HFF-Myc (cell line): ENCODE results near the gene RNF31.
"Not testable (repeated sequence)": the region's sequence is repeated elsewhere in the genome, so short reads cannot be mapped to it uniquely, and the experiment has no call there.

Experiments used
- DNase-seq: peaks from one replicate; pipeline ENCODE4 v3.0.0-alpha.2; 2011; ENCODE audit warnings: low read depth; ENCODE audit errors: extremely low read depth
- H3K4me3 ChIP-seq: replicated peaks from 2 replicates; pipeline ENCODE4 v1.5.1; 2011; ENCODE audit warnings: low read depth, mild to moderate bottlenecking, control low read depth, low read length
- TF ChIP-seq, protein P1 (sequence below): IDR thresholded peaks from 2 replicates; pipeline ENCODE4 v1.5.1; 2012; ENCODE audit warnings: mild to moderate bottlenecking, low read depth, low read length, control low read depth; ENCODE audit errors: missing control alignments

The RNF31 gene

DNA sequence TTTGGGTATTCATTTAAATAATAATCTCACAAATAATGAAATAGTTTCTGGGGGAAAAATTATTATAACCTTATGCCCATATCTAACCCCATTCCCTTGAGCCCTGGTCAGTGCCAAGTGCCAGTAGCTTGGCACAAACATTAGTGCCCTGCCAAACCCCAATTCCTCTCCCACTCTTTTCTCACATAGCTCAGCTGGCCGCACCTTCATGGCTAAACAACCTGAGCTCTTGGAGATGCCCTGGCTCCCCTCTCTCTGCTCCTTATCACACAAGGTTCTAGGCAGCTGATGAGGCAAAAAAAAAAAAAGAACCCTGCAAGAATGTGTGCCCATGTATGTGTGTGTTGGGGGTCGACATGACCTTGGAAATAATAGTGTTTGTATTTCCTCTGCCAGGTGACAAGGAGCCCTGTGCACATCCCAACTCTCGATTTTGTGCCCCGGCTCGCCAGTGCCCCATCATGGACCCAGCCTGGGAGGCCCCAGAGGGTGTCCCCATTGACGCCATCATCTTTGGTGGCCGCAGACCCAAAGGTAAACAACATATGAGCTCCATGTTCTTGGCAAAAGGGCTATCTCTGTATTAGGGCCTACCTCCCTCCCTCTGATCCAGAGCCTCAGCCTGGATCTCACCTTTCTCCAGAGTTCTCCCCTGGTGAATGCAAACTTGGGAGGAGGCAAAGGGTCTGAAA, 44.8 kb upstream of the RNF31 start:
- TF ChIP-seq, protein P1, sequence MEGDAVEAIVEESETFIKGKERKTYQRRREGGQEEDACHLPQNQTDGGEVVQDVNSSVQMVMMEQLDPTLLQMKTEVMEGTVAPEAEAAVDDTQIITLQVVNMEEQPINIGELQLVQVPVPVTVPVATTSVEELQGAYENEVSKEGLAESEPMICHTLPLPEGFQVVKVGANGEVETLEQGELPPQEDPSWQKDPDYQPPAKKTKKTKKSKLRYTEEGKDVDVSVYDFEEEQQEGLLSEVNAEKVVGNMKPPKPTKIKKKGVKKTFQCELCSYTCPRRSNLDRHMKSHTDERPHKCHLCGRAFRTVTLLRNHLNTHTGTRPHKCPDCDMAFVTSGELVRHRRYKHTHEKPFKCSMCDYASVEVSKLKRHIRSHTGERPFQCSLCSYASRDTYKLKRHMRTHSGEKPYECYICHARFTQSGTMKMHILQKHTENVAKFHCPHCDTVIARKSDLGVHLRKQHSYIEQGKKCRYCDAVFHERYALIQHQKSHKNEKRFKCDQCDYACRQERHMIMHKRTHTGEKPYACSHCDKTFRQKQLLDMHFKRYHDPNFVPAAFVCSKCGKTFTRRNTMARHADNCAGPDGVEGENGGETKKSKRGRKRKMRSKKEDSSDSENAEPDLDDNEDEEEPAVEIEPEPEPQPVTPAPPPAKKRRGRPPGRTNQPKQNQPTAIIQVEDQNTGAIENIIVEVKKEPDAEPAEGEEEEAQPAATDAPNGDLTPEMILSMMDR = no peak
- DNase-seq = no peak
- no peak overlapping the region for H3K4me3 ChIP-seq

DNA sequence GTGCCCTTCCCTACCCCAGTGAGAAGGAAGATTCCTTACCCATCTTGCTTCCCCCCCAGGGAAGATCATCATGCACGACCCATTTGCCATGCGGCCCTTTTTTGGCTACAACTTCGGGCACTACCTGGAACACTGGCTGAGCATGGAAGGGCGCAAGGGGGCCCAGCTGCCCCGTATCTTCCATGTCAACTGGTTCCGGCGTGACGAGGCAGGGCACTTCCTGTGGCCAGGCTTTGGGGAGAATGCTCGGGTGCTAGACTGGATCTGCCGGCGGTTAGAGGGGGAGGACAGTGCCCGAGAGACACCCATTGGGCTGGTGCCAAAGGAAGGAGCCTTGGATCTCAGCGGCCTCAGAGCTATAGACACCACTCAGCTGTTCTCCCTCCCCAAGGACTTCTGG, 43.8 kb upstream of the RNF31 start:
- no peak for DNase-seq
- TF ChIP-seq, protein P1 = no peak
- H3K4me3 ChIP-seq = no peak overlapping the region

DNA sequence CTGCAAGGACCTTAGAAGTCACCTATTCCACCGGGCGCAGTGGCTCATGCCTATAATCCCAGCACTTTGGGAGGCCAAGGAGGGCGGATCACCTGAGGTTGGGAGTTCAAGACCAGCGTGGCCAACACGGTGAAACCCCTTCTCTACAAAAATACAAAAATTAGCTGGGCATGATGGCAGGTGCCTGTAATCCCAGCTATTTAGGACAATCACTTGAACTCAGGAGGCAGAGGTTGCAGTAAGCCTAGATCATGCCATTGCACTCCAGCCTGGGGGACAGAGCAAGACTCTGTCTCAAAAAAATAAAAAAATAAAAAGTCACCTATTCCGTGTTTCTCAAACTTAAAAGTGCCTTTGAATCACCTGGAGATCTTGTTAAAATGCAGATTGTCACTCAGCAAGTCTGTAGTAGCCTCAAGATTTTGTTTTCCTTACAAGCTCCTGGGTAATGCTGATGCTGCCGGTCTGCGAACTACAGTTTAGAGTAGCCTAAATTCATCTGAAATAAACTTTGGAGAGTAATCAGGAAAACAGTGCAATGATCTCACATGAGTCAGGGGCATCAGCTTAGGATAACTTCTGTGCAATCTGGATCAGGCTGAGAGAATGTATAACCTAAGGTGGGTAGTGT, 41.6 kb upstream of the RNF31 start:
- H3K4me3 ChIP-seq, DNase-seq: not testable (repeated sequence)

DNA sequence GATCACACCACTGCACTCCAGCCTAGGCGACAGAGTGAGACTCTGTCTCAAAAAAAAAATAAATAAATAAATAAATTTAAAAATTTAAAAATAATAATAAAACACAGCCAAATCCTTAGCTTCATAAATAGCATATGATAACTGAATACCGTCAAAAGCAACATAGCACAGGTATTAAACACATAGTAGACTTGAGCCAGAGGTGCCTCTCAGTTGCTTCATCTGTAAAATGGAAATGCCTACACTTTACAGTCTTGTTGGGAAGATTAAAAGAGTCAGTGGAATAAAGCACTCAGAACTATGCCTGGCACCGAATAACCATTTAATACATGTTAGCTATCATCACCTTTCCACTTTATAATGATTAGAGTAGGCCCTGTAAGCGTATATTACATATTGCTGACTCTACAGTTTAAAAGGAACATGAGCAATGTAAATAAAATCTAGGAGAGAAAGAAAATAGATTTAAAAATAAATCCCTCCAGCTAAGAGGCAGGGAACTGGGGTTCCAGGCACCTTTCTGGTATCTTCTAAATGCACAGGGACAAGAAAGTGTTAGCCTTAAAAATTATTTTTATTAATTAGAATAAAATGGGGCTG, 40.5 kb upstream of the RNF31 start:
- DNase-seq = no peak
- TF ChIP-seq, protein P1 = no peak
- H3K4me3 ChIP-seq = no peak overlapping the region

DNA sequence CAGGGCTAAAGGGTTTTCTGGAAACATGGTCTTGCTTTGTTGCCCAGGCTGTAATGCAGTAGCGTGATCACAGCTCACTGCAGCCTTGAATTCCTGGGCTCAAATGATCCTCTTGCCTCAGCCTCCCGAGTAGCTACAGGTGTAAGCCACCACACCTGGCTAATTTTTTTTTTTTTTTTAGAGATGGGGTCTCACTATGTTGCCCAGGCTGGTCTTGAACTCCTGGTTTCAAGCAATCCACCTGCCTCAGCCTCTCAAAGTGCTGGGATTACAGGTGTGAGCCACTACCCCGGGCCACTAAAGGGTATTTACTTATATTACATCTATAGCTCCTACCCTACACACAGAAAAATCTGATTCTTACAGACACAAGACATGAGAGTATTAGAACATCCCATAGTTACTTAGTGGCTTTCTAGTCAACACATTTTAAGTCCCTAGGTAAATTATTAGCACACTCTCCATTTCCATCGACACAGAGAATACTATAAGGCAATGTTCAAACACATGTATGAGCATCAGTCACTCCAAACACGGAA, 38.9 kb upstream of the RNF31 start:
- no peak overlapping the region for H3K4me3 ChIP-seq
- DNase-seq = no peak
- TF ChIP-seq, protein P1 = no peak

DNA sequence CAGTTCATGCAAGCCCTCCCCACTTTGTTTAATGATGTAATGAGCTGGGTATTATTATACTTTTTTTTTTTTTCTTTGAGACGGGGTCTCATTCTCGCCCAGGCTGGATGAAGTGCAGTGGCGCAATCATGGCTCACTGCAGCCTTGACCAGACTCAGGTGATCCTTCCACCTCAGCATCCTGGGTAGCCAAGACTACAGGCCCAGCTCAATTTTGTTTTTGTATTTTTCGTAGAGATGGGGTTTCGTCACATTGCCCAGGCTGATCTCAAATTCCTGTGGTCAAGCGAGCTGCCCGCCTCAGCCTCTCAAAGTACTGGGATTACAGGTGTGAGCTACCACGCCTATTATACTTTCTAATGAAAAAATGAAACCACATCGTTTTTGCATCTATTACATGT, 37.2 kb upstream of the RNF31 start:
- no peak overlapping the region for H3K4me3 ChIP-seq
- DNase-seq = no peak
- TF ChIP-seq, protein P1 = no peak

DNA sequence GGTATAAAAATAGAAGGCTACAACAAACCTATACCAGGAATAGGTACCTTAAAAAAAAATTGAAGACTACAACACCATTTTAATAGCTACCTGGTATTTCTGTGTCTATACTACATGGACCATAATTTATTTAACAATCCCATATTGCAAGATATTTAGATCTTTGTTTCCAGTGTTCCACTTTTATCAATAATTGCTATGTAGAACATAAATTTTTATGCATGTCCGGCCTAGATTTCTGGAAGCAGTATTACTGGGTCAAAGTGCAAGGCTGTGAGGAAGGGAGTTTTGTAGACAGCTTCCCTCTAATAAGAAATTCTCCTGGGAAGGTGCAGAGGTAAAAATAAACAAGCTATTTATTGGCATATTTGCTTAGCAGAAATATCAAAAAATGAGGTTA, 36.8 kb upstream of the RNF31 start:
- TF ChIP-seq, protein P1 = no peak
- DNase-seq = no peak

More for the DNA sequence above, 36.8 kb upstream of the RNF31 start:
- no peak overlapping the region for H3K4me3 ChIP-seq
